ENCODE measurements around the gene FBXL17. TPM values are rescaled to one million over a fixed set of nuclear protein-coding genes. Genes with fewer than 3 reads are reported as not detected.
A peak's percentile ranks its signal among the peaks of the same experiment; 100 is the strongest.

FBXL17 gene
- polyA plus RNA-seq, 2 of the 4 experiments (the other 2 are of a cell fraction) = 8.7 to 9.1 TPM

- no peak for DNase-seq (ENCODE audit: low read depth in 1 of 2, low spot score in 1 of 2)
- Histone ChIP-seq H3K4me1 (peaks cover 14% of the 10 kb centered on the region), H3K9me3 (no peaks in the 10 kb centered on the region), H3K27ac (no peak overlapping the region), H3K4me2 (no peak overlapping the region), H3K4me3 (no peak overlapping the region)
- ChIA-PET POLR2A (no interaction called here), CTCF (interaction anchor here (0.9 kb wide), 1 partner anchor 60 kb away, joined by 3 read pairs; no protein-coding TSS in a partner anchor)
- no peak for FAIRE-seq
- TF ChIP-seq CHD4 (IDR thresholded peaks at IDR 0.05; ENCODE audit: borderline replicate concordance) (no peak), KDM1A (IDR thresholded peaks at IDR 0.05; ENCODE audit: low read depth) (no peak), FOSL2 (IDR thresholded peaks at IDR 0.05) (no peak), FOSL2 (CRISPR knock-in tag; IDR thresholded peaks at IDR 0.05) (no peak), EHF (CRISPR knock-in tag; IDR thresholded peaks at IDR 0.05) (no peak), HOXA7 (CRISPR knock-in tag; IDR thresholded peaks at IDR 0.05) (no peak), HMGXB4 (CRISPR knock-in tag; IDR thresholded peaks at IDR 0.05; ENCODE audit: borderline replicate concordance) (no peak), RNF2 (IDR thresholded peaks at IDR 0.05; ENCODE audit: borderline replicate concordance, low read depth) (no peak), HOXB5 (CRISPR knock-in tag; IDR thresholded peaks at IDR 0.05) (no peak), RAD21 (conservative IDR thresholded peaks at IDR 0.05 in 1 of 2, IDR thresholded peaks at IDR 0.05 in 1 of 2) (no peak), BHLHE40 (IDR thresholded peaks at IDR 0.05; ENCODE audit: low read depth, low read length) (no peak), MYC (IDR thresholded peaks at IDR 0.05; ENCODE audit: borderline replicate concordance, low read length) (no peak), RARB (CRISPR knock-in tag; IDR thresholded peaks at IDR 0.05) (no peak)
- ATAC-seq = no peak
Measured at GRCh38 chr5:108320231-108320630, 61.7 kb downstream of the FBXL17 start.

- H3K4me1 ChIP-seq = peaks cover 14% of the 10 kb centered on the region
- ATAC-seq (no peak), DNase-seq (ENCODE audit: low read depth in 1 of 2, low spot score in 1 of 2) (peak in 1 of 2 experiments; percentile 16), FAIRE-seq (peak; percentile 80)
- no peak overlapping the region for H3K27ac ChIP-seq
- ChIA-PET CTCF (interaction anchor here (1.2 kb wide), 1 partner anchor 55 kb away, joined by 4 read pairs; no protein-coding TSS in a partner anchor), POLR2A (no interaction called here)
- TF ChIP-seq HOXA7 (CRISPR knock-in tag; IDR thresholded peaks at IDR 0.05) (no peak), HMGXB4 (CRISPR knock-in tag; IDR thresholded peaks at IDR 0.05; ENCODE audit: borderline replicate concordance) (no peak), FOSL2 (IDR thresholded peaks at IDR 0.05) (no peak), FOSL2 (CRISPR knock-in tag; IDR thresholded peaks at IDR 0.05) (no peak), RCOR1 (IDR thresholded peaks at IDR 0.05; ENCODE audit: low read depth, low read length) (no peak), EHMT2 (IDR thresholded peaks at IDR 0.05; ENCODE audit: low read depth) (no peak), EP300 (IDR thresholded peaks at IDR 0.05) (no peak), KDM1A (IDR thresholded peaks at IDR 0.05; ENCODE audit: low read depth) (no peak), ELK1 (IDR thresholded peaks at IDR 0.05; ENCODE audit: low read depth, low read length) (no peak), MAFK (IDR thresholded peaks at IDR 0.05; ENCODE audit: partially characterized antibody) (no peak), HEYL (CRISPR knock-in tag; IDR thresholded peaks at IDR 0.05) (no peak), KDM5A (IDR thresholded peaks at IDR 0.05) (no peak), ZNF302 (CRISPR knock-in tag; IDR thresholded peaks at IDR 0.05) (no peak), PHF8 (IDR thresholded peaks at IDR 0.05; ENCODE audit: borderline replicate concordance, low read depth) (no peak)
- H3K9me3 ChIP-seq = no peaks in the 10 kb centered on the region
- H3K4me3 ChIP-seq = no peak overlapping the region
- H3K4me2 ChIP-seq = peak overlapping the region; percentile 26
Measured at GRCh38 chr5:108315829-108316228, 66.1 kb downstream of the FBXL17 start.

Data from A549 (cell line).